GM12873 (cell line): ENCODE measurements around the gene PKM.

Source experiments
- TF ChIP-seq, protein P1 (sequence below): IDR thresholded peaks from 2 replicates; pipeline ENCODE4 v1.5.1; 2012; ENCODE audit warnings: low read depth, mild to moderate bottlenecking, moderate library complexity, low read length, control low read depth; ENCODE audit not compliant: insufficient read depth; ENCODE audit errors: missing control alignments

The PKM gene

DNA sequence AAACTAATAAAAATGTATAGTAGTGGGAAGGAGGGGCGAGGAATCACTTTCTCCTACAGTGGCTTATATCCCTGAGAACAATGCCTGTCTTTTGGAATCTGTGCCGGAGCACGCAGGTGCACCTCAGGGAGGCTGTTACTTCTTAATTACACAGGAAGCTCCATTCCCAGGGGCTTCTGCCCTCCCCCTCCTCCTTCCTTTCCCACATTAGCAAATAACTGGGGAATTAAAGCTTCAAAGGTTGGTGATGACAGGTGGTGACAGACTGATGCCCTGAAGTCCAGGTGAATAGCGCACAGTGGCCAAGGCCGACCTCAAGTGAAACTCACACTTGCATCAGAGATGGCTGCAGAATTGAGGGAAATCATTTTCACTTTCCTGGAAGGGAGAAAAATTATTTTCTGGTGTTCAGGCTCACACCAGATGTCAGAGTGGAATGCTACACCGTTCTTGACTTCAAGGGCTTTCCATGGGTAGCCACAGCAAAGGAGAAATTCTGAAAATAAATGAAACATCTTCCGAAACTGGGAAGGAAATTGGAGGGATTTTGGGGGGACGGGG, 37.1 kb downstream of the PKM start:
- TF ChIP-seq, protein P1, sequence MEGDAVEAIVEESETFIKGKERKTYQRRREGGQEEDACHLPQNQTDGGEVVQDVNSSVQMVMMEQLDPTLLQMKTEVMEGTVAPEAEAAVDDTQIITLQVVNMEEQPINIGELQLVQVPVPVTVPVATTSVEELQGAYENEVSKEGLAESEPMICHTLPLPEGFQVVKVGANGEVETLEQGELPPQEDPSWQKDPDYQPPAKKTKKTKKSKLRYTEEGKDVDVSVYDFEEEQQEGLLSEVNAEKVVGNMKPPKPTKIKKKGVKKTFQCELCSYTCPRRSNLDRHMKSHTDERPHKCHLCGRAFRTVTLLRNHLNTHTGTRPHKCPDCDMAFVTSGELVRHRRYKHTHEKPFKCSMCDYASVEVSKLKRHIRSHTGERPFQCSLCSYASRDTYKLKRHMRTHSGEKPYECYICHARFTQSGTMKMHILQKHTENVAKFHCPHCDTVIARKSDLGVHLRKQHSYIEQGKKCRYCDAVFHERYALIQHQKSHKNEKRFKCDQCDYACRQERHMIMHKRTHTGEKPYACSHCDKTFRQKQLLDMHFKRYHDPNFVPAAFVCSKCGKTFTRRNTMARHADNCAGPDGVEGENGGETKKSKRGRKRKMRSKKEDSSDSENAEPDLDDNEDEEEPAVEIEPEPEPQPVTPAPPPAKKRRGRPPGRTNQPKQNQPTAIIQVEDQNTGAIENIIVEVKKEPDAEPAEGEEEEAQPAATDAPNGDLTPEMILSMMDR: no peak

DNA sequence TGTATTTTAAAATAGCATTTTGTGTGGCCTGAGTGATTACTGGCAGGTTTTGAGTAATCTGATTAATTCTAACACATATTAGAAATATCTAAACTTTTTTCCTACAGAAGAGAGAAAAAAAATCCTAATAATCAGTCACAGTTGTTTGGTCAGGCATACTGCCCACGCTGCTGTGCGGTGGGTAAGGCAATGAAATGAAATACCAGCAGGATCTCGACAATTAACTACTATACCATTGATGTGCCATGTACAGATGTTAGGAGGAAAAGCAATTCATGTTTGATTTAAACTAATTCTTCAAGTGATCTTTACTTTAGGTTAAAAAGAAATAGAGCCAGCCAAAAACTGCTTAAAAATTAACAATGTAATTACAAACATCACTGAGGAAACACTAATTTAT, 38.6 kb downstream of the PKM start:
- TF ChIP-seq, protein P1: no peak

DNA sequence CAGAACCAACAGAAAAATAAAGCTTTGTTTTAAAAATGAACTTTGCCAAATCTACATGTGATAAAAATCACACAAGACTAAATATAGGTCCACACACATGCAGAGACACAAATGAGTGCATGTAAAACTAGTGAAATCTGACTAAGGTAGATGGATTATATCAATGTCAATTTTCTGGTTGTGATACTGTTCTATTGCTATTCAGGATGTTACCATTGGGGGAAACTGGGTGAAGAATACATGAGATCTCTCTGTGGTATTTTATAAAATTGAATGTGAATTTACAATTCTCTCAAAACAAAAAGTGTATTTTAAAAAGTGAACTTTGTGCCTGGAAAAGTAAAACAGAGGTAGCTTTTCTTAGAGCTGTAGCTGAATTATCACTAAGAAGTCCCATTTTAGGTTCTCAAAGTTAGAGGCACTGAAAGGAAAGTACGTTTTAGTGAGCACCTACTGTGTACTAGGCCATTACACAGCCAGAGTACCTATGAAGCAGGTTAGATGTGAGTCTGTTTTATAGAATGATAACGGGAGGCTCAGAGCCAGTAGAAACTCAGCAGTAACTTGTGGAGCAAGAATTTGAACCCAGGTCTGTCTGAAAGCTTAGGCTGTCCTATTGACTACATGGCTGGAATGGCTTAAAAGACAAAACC, 41.6 kb downstream of the PKM start:
- TF ChIP-seq, protein P1: no peak

DNA sequence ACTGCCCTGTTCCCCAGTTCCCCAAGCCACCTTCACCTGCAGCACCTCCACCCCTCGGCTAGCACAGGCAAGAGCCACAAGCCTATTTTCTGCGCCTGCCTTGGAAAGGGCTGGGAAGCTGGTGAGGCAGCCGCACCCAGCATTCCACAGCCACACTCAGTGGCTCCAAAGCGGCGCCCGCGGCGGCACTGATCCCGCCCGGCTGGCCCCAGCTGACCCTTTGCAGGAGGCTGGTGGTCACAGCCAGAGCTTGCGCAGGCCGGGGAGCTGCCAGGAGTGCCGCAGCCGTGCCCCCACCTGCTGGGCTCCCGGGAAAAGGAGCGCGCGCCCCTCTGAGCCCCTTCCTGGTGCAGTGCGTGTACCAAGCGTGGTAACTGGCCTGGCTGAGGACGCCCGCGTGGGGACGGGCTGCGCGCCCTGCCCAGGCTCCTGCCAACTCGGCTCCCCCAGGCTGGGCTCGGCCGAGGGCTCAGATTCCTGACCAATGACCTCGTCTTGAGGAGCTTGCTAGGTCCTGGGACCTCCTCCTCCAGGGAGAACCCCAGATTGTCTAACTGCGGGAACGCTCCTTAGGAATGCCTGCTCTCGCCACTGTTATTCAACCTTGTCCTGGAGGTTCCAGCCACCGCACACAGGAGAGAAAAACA, 46.7 kb downstream of the PKM start:
- TF ChIP-seq, protein P1: no peak

DNA sequence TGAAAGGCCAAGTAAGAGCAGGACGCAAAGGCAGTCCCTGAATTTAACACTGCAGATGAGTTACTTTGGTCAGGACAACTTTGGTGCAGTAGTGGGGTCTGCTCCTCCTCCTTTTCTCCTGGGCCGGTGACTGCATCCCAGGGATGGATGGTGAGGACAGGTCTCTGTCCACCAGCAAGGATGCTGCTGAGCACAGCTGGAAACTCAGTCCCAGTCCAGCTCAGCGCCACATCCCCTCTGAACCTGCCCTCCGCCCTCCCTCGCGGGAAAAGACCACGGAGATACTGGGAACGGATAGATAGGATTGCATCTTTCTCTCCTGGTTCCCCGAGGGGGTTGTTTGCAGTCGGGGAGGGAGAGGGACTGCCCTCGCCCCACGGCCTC, 47.2 kb downstream of the PKM start:
- TF ChIP-seq, protein P1: no peak

DNA sequence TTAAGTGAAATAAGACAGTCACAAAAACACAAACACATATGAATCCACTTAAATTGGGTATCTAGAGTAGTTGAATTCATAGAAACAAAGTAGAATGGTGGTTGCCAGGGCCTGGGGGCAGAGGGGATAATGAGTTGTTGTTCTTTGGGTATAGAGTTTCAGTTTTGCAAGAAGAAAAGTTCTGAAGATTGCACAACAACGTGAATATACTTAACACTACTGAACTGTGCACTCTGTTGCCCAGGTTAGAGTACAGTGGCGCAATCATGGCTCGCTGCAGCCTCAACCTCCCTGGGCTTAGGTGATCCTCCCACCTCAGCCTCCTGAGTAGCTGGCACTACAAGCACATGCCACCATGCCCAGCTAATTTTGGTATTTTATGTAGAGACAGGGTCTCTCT, 48.3 kb downstream of the PKM start:
- TF ChIP-seq, protein P1: no peak

DNA sequence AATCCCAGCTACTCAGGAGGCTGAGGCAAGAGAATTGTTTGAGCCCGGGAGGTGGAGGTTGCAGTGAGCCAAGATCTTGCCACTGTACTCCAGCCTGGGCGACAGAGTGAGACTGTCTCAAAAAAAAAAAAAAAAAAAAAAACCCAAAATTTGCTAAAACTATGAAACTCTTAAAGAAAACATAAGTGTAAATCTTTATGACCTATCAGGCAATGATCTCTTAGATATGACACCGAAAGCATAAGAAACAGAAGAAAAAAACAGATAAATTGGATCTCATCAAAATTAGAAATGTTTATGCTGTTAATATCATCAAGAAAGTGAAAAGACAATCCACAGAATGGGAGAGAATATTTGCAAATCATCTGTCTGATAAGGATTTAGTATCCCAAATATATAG, 48.7 kb downstream of the PKM start:
- TF ChIP-seq, protein P1: no peak
